Muscle layer of colon (tissue), 2 donors: Measurements from ENCODE around the gene PRKG1.

Experiments used
- H3K27ac ChIP-seq: one replicate; pipeline ENCODE4 v1.7.0; 2013; ENCODE audit warnings: low read depth, mild to moderate bottlenecking, low read length, moderate library complexity
- H3K27me3 ChIP-seq, 2 donors: one replicate each; pipeline ENCODE4 v1.7.0; 2013; ENCODE audit warnings: low read length in 2 of 2, mild to moderate bottlenecking in 2 of 2; ENCODE audit not compliant: insufficient read depth in 2 of 2, control insufficient read depth in 1 of 2
- H3K36me3 ChIP-seq: one replicate; pipeline ENCODE4 v1.7.0; 2013; ENCODE audit warnings: mild to moderate bottlenecking, low read length; ENCODE audit not compliant: insufficient read depth
- H3K4me1 ChIP-seq: one replicate; pipeline ENCODE4 v1.7.0; 2013; ENCODE audit warnings: mild to moderate bottlenecking, low read length; ENCODE audit not compliant: insufficient read depth
- H3K4me3 ChIP-seq, 2 donors: one replicate each; pipeline ENCODE4 v1.7.0; 2013; ENCODE audit warnings: low read length in 2 of 2, low read depth in 1 of 2, mild to moderate bottlenecking in 1 of 2, moderate library complexity in 1 of 2
- H3K9ac ChIP-seq: one replicate; pipeline ENCODE4 v1.7.0; 2013; ENCODE audit warnings: low read length
- H3K9me3 ChIP-seq: one replicate; pipeline ENCODE4 v1.7.0; 2013; ENCODE audit warnings: mild to moderate bottlenecking, low read length
- donor health status: abdominal sarcoma.
- donor health status: Adenocarcinoma of cecum.

PRKG1 gene

DNA sequence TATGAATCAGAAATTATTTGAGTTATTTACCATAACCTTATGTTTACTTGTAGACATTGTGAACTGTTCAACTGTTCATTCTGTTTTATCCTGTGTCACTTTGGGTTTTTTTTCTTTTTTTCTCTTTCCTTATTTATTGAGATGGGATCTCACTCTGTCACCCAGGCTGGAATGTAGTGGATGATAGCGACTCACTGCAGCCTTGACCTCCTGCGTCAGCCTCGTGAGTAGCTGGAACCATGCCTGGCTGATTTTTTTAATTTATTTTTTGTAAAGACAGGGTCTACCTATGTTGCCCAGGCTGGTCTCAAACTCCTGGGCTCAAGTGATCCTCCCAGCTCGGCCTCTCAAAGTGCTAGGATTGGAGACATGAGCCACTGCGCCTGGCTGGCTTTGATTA is 528.0 kb downstream of the PRKG1 start:
- Histone ChIP-seq H3K27me3 (no peaks in the 10 kb centered on the region), H3K9me3 (no peaks in the 10 kb centered on the region), H3K27ac (no peak overlapping the region), H3K4me1 (no peaks in the 10 kb centered on the region), H3K4me3 (no peak overlapping the region), H3K36me3 (no peaks in the 10 kb centered on the region), H3K9ac (no peak overlapping the region)

DNA sequence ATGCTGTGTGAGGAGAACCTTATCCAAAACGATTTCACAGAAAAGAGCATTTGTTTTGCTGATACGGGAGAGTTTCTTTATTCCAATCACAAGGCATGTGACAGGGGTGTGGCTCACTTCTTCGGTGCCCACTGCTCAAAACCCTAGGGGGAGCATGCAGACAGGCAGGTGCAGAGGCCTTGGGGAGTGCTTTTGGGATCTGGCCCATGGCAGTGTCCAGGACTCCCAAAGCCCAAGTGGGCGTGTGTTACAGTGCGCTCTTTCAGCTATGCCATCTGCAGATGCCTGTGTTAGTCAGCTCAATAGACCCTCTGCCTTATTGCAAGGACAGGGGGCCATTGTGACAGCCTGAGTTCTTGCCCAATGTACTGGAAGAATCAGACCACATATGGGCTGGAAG is 530.3 kb downstream of the PRKG1 start:
- Histone ChIP-seq H3K4me3 (no peak overlapping the region), H3K36me3 (no peaks in the 10 kb centered on the region), H3K4me1 (no peaks in the 10 kb centered on the region), H3K9me3 (no peaks in the 10 kb centered on the region), H3K9ac (no peak overlapping the region), H3K27ac (no peak overlapping the region), H3K27me3 (no peaks in the 10 kb centered on the region)

GRCh38 chr10:51606825-51607462 is 532.7 kb downstream of the PRKG1 start:
- Histone ChIP-seq H3K4me1 (no peaks in the 10 kb centered on the region), H3K9me3 (no peaks in the 10 kb centered on the region), H3K27ac (no peak overlapping the region), H3K27me3 (no peaks in the 10 kb centered on the region), H3K4me3 (no peak overlapping the region), H3K36me3 (no peaks in the 10 kb centered on the region), H3K9ac (no peak overlapping the region)

DNA sequence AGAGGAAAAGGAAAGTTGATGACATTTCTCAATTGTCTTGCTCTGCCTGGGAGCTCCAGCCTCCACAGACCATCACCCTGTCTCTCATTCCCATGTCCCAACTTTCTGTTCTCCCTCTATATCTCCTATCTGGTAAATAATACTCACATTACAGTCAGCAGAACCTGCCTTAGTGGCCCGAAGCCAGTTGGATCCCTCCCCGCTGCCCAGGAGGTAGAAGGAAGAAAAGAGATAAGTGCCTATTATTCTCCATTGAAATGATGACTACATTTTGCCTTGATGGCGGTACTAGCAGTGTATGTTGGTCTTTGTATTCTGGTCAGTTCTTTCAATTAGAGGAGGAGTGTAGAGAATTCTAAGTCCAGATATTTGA is 533.2 kb downstream of the PRKG1 start:
- H3K4me1 ChIP-seq = no peaks in the 10 kb centered on the region
- H3K27ac ChIP-seq = no peak overlapping the region
- no peaks in the 10 kb centered on the region for H3K36me3 ChIP-seq
- no peak overlapping the region for H3K9ac ChIP-seq
- H3K4me3 ChIP-seq = no peak overlapping the region
- no peaks in the 10 kb centered on the region for H3K27me3 ChIP-seq
- no peaks in the 10 kb centered on the region for H3K9me3 ChIP-seq

DNA sequence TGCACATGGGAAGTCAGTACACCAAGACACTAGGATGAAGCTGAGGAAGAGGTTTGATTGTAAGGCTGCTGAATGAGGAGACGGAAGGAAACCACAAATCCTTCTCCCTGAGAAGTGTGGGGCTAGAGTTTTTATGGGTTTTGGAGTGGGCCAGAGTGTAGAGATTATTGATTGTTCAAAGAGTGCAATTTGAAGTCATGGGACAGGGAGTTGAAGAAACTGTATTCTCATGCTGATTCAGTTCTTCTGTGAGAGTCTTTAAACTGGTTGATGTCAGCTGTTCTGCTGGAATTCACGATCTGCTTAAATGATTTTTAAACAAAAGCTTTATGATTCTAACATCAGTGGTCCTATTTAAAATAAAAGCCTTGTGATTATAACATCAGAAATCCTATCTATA is 533.9 kb downstream of the PRKG1 start:
- H3K27me3 ChIP-seq = no peaks in the 10 kb centered on the region
- H3K4me3 ChIP-seq = no peak overlapping the region
- H3K9me3 ChIP-seq = no peaks in the 10 kb centered on the region
- H3K27ac ChIP-seq = no peak overlapping the region
- H3K9ac ChIP-seq = no peak overlapping the region
- no peaks in the 10 kb centered on the region for H3K36me3 ChIP-seq
- no peaks in the 10 kb centered on the region for H3K4me1 ChIP-seq

- H3K4me3 ChIP-seq = no peak overlapping the region
- H3K9ac ChIP-seq = no peak overlapping the region
- H3K4me1 ChIP-seq = no peaks in the 10 kb centered on the region
- no peak overlapping the region for H3K27ac ChIP-seq
- H3K36me3 ChIP-seq = no peaks in the 10 kb centered on the region
- no peaks in the 10 kb centered on the region for H3K9me3 ChIP-seq
- H3K27me3 ChIP-seq = no peaks in the 10 kb centered on the region
Measured at GRCh38 chr10:51615764-51616298, 541.5 kb downstream of the PRKG1 start.

DNA sequence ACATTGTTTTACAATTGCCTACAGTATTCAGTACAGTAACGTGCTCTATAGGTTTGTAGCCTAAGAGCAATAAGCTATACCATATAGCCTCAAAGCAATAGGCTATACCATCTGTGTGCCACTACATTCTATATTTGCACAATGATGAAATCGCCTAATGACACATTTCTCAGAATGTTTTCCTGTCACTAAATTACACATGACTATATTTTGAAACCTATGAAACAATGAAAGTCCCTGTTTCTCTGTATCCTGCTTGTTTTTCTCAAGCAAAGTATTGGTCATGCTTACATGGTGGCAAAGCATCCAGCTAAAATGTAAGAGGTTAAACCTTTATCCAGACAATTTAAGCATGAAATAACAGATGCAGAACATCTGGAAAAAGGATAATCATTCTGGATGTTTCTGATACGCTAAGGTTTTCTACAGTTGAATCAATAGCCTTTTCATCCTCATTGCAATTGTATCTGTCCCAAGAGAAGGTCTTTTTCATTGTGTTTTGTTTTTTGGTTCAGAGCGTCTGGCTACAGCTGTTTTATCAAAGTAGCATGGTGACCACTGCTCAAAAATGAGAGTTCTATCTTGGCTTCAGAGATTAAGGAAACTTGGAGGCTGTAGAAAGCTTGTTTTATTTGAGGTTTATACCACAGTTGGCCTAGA is 543.4 kb downstream of the PRKG1 start:
- Histone ChIP-seq H3K9ac (no peak overlapping the region), H3K4me1 (no peaks in the 10 kb centered on the region), H3K27me3 (no peaks in the 10 kb centered on the region), H3K36me3 (no peaks in the 10 kb centered on the region), H3K4me3 (no peak overlapping the region), H3K9me3 (no peaks in the 10 kb centered on the region), H3K27ac (no peak overlapping the region)

DNA sequence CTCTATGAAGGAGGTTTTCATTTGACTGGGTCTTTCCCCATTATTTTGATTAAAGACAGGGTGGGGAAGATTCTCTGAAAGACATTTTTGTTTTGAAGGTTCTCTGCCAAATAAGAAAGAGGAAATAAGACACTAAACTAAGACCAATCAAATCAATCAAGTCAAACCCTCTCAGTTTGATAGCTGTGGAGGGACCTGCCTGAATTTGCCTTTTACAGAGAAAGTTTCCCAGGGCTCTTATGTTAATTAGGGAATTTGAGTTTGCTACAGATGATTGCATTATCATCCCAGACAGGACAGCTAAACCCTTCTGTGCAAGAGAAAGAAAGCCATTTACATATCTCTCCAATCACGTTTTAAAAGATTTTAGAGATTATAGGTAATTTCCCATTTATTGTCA is 545.1 kb downstream of the PRKG1 start:
- Histone ChIP-seq H3K4me1 (no peaks in the 10 kb centered on the region), H3K9me3 (no peaks in the 10 kb centered on the region), H3K9ac (no peak overlapping the region), H3K4me3 (no peak overlapping the region), H3K27ac (no peak overlapping the region), H3K36me3 (no peaks in the 10 kb centered on the region), H3K27me3 (no peaks in the 10 kb centered on the region)

- H3K27ac ChIP-seq = no peak overlapping the region
- H3K9me3 ChIP-seq = no peaks in the 10 kb centered on the region
- H3K4me1 ChIP-seq = no peaks in the 10 kb centered on the region
Measured at GRCh38 chr10:51620131-51620530, 545.8 kb downstream of the PRKG1 start.

DNA sequence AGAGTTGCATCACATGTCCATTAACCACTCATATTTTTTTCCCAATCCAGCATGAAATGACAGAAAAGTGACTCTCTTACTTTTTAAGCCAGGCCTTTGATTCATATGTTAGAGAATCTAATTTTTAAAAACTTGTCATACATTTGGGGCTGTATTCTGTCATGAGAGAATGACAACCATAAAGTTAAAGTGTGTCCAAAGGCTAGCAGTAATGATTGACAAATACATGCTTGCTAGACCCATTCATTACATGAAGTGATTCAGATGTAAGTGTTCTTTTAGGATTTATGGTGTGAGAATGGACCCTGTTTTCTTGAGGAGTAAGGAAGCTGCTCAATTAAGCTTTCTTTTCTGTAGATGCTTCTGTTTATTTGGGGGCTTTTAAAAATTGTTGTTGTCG is 549.7 kb downstream of the PRKG1 start:
- Histone ChIP-seq H3K9me3 (no peaks in the 10 kb centered on the region), H3K27me3 (no peaks in the 10 kb centered on the region), H3K36me3 (no peaks in the 10 kb centered on the region), H3K27ac (no peak overlapping the region), H3K4me1 (no peaks in the 10 kb centered on the region), H3K4me3 (no peak overlapping the region), H3K9ac (no peak overlapping the region)

More at GRCh38 chr10:51620131-51620530, 545.8 kb downstream of the PRKG1 start:
- H3K9ac ChIP-seq = no peak overlapping the region
- H3K4me3 ChIP-seq = no peak overlapping the region
- H3K36me3 ChIP-seq = no peaks in the 10 kb centered on the region
- H3K27me3 ChIP-seq = no peaks in the 10 kb centered on the region

- Histone ChIP-seq H3K4me1 (peaks cover 4% of the 10 kb centered on the region), H3K27me3 (no peaks in the 10 kb centered on the region), H3K9me3 (no peaks in the 10 kb centered on the region), H3K4me3 (no peak overlapping the region), H3K27ac (no peak overlapping the region), H3K9ac (no peak overlapping the region), H3K36me3 (no peaks in the 10 kb centered on the region)
Measured at GRCh38 chr10:51629934-51630639, 555.8 kb downstream of the PRKG1 start.
